DND-41 (cell line): ENCODE data around the gene S1PR1.

Source experiments
- ATAC-seq: fragments of 200-7000 bp; cut with Tn5 transposase; 3 replicates; pipeline ENCODE4 v1.9.1; 2021; ENCODE audit warnings: low read depth; ENCODE audit not compliant: insufficient read depth
- DNase-seq: peaks from one replicate; pipeline ENCODE4 v3.0.0-alpha.2; 2020
- H2AFZ ChIP-seq: 2 replicates; pipeline ENCODE4 v1.6.0; 2012; ENCODE audit warnings: low read depth, low read length
- H3K27ac ChIP-seq: 2 replicates; pipeline ENCODE4 v1.5.1; 2012; ENCODE audit warnings: low read length, inconsistent platforms
- H3K27me3 ChIP-seq: fragments of 200-600 bp; sonication (generic); 2 replicates; pipeline ENCODE4 v1.6.0; 2012; ENCODE audit warnings: low read length, mild to moderate bottlenecking, inconsistent platforms; ENCODE audit not compliant: insufficient read depth, poor library complexity
- H3K36me3 ChIP-seq: 2 replicates; pipeline ENCODE4 v1.5.1; 2012; ENCODE audit warnings: low read length, inconsistent platforms; ENCODE audit not compliant: insufficient read depth
- H3K4me1 ChIP-seq: 2 replicates; pipeline ENCODE4 v1.5.1; 2012; ENCODE audit warnings: mild to moderate bottlenecking, low read length; ENCODE audit not compliant: insufficient read depth
- H3K4me2 ChIP-seq: 2 replicates; pipeline ENCODE4 v1.6.0; 2012; ENCODE audit warnings: mild to moderate bottlenecking, moderate library complexity, low read length, inconsistent platforms; ENCODE audit not compliant: insufficient read depth
- H3K4me3 ChIP-seq, 2 experiments: fragments of 200-600 bp in 1 of 2; shearing (Covaris generic) in 1 of 2; 2 replicates each; pipeline ENCODE4 v1.5.1; 2012 to 2016; ENCODE audit warnings: inconsistent platforms in 2 of 2, low read length in 2 of 2, mild to moderate bottlenecking in 2 of 2, low read depth in 1 of 2, moderate library complexity in 1 of 2
- H3K79me2 ChIP-seq: 2 replicates; pipeline ENCODE4 v1.6.0; 2012; ENCODE audit warnings: low read length, inconsistent platforms; ENCODE audit not compliant: insufficient read depth
- H3K9ac ChIP-seq: 2 replicates; pipeline ENCODE4 v1.6.0; 2012; ENCODE audit warnings: low read depth, mild to moderate bottlenecking, inconsistent platforms, low read length, moderate library complexity
- H3K9me3 ChIP-seq: 2 replicates; pipeline ENCODE4 v1.5.1; 2012; ENCODE audit warnings: low read length, moderate library complexity, mild to moderate bottlenecking, inconsistent platforms; ENCODE audit not compliant: insufficient read depth, severe bottlenecking
- H4K20me1 ChIP-seq: 2 replicates; pipeline ENCODE4 v1.6.0; 2012; ENCODE audit warnings: low read length; ENCODE audit not compliant: insufficient read depth
- CTCF ChIP-seq: IDR thresholded peaks from 2 replicates; pipeline ENCODE4 v1.5.1; 2012; ENCODE audit warnings: borderline replicate concordance, low read length, moderate library complexity, mild to moderate bottlenecking; ENCODE audit not compliant: poor library complexity, severe bottlenecking; ENCODE audit errors: extremely low read depth
- EZH2 ChIP-seq: IDR thresholded peaks from 3 replicates; pipeline ENCODE4 v1.6.1; 2012; ENCODE audit warnings: borderline replicate concordance, low read depth, mild to moderate bottlenecking, moderate library complexity, low read length, inconsistent platforms; ENCODE audit not compliant: severe bottlenecking

S1PR1 gene

GRCh38 chr1:101261623-101262022 is 24.8 kb downstream of the S1PR1 start:
- Histone ChIP-seq H4K20me1 (no peaks in the 10 kb centered on the region), H3K27me3 (no peaks in the 10 kb centered on the region), H3K79me2 (no peaks in the 10 kb centered on the region), H3K9ac (no peak overlapping the region), H3K9me3 (no peaks in the 10 kb centered on the region), H3K36me3 (no peaks in the 10 kb centered on the region), H3K4me2 (no peak overlapping the region), H3K27ac (0 out of 2 replicates have a peak overlapping the region, but pooled peaks have one; percentile 3), H3K4me1 (peaks cover 54% of the 10 kb centered on the region), H2AFZ (no peak overlapping the region), H3K4me3 (no peak overlapping the region)
- DNase-seq (no peak), ATAC-seq (no peak)
- TF ChIP-seq CTCF (no peak), EZH2 (no peak)

DNA sequence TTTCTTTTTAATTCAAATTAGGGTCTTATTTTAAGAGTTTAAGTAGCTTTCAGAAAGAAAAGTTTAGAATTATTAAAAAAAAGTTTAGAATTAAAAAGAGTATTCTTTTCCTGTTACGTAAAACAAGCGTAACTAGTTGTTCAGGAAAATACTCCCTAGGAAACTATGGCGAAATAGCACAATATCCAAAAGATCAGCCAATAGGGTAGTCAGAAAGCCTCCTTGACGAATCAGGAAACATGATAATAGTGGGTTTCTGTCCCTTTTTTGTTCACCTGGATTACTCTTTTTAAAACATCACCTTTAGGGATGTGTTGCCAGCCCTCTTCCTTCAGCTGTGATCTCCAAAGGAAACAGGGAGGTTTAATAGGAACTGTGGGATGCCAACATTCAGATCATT is 25.2 kb downstream of the S1PR1 start:
- H3K4me2 ChIP-seq = peak overlapping the region; percentile 57
- H3K9ac ChIP-seq = peak overlapping the region; percentile 44
- peak overlapping the region; percentile 63 for H2AFZ ChIP-seq
- no peaks in the 10 kb centered on the region for H4K20me1 ChIP-seq
- no peaks in the 10 kb centered on the region for H3K27me3 ChIP-seq
- no peaks in the 10 kb centered on the region for H3K36me3 ChIP-seq
- H3K9me3 ChIP-seq = no peaks in the 10 kb centered on the region
- H3K79me2 ChIP-seq = no peaks in the 10 kb centered on the region
- H3K27ac ChIP-seq = peak overlapping the region; percentile 83
- peak overlapping the region in 1 of 2 experiments; percentile 31; a peak in 1 of 4 replicates for H3K4me3 ChIP-seq
- no peak for TF ChIP-seq EZH2
- no peak for TF ChIP-seq CTCF
- DNase-seq = no peak
- H3K4me1 ChIP-seq = peaks cover 53% of the 10 kb centered on the region
- no peak for ATAC-seq

- peak overlapping the region in 1 of 2 experiments; percentile 31; a peak in 2 of 4 replicates for H3K4me3 ChIP-seq
- H4K20me1 ChIP-seq = no peaks in the 10 kb centered on the region
- H3K27me3 ChIP-seq = no peaks in the 10 kb centered on the region
- DNase-seq (peak; percentile 66), ATAC-seq (peak; percentile 94)
- peak overlapping the region; percentile 44 for H3K9ac ChIP-seq
- peak overlapping the region; percentile 83 for H3K27ac ChIP-seq
- TF ChIP-seq CTCF (no peak), EZH2 (no peak)
- no peaks in the 10 kb centered on the region for H3K79me2 ChIP-seq
- peak overlapping the region; percentile 63 for H2AFZ ChIP-seq
- peak overlapping the region; percentile 57 for H3K4me2 ChIP-seq
- peaks cover 46% of the 10 kb centered on the region for H3K4me1 ChIP-seq
- H3K36me3 ChIP-seq = no peaks in the 10 kb centered on the region
- no peaks in the 10 kb centered on the region for H3K9me3 ChIP-seq
Observed at GRCh38 chr1:101262630-101263348, 26.0 kb downstream of the S1PR1 start.
